Measurements from ENCODE around the gene RLN1. TPM values are rescaled to one million over a fixed set of nuclear protein-coding genes. Genes with fewer than 3 reads are reported as not detected.
"Not testable (repeated sequence)": the region's sequence is repeated elsewhere in the genome, so short reads cannot be mapped to it uniquely, and the experiment has no call there.

Gene RLN1
- not detected for total RNA-seq
- long read RNA-seq, partial matches to known transcripts: 0 of 1 reads
- long read RNA-seq, other reads (novel, unspliced or antisense): 1 of 1 reads

- H3K27me3 ChIP-seq; H3K9me3 ChIP-seq; H3K36me3 ChIP-seq; H3K27ac ChIP-seq; intact Hi-C loops (cut with DNase I); H3K4me1 ChIP-seq: not testable (repeated sequence)
- ATAC-seq (peak; percentile 100), DNase-seq (peak; percentile 61)
- peak within 1 kb of the TSS; percentile 18 for H3K4me3 ChIP-seq
Measured at GRCh38 chr9:5338992-5339981, at the start of gene RLN1. TSS of gene RLN1 (minus strand) at chr9:5339876. CDS start at chr9:5339746, 130 bp downstream.

- Histone ChIP-seq H3K9me3 (no peaks in the 10 kb centered on the region), H3K36me3 (no peaks in the 10 kb centered on the region), H3K27ac (no peak overlapping the region), H3K27me3 (no peaks in the 10 kb centered on the region), H3K4me3 (no peak overlapping the region), H3K4me1 (no peaks in the 10 kb centered on the region)
- ATAC-seq: peak; percentile 27
- intact Hi-C loops (cut with DNase I): no loop called here
- no peak for DNase-seq
- TF ChIP-seq CTCF (IDR thresholded peaks at IDR 0.05): no peak
Measured at GRCh38 chr9:5389109-5389732, 49.5 kb upstream of the RLN1 start.

- intact Hi-C loops (cut with DNase I): no loop called here
- no peak for TF ChIP-seq CTCF (IDR thresholded peaks at IDR 0.05)
- no peaks in the 10 kb centered on the region for H3K9me3 ChIP-seq
- DNase-seq (no peak), ATAC-seq (peak; percentile 77)
- H3K4me3 ChIP-seq: no peak overlapping the region
- no peaks in the 10 kb centered on the region for H3K36me3 ChIP-seq
- no peaks in the 10 kb centered on the region for H3K27me3 ChIP-seq
- no peaks in the 10 kb centered on the region for H3K4me1 ChIP-seq
- no peak overlapping the region for H3K27ac ChIP-seq
Measured at GRCh38 chr9:5388026-5388819, 48.5 kb upstream of the RLN1 start.

GRCh38 chr9:5384436-5384835, 44.8 kb upstream of the RLN1 start:
- no peaks in the 10 kb centered on the region for H3K4me1 ChIP-seq
- no peak for TF ChIP-seq CTCF (IDR thresholded peaks at IDR 0.05)
- intact Hi-C loops (cut with DNase I): no loop called here
- no peak overlapping the region for H3K4me3 ChIP-seq
- peaks cover 6% of the 10 kb centered on the region for H3K36me3 ChIP-seq
- ATAC-seq: no peak
- H3K9me3 ChIP-seq: no peaks in the 10 kb centered on the region
- H3K27ac ChIP-seq: no peak overlapping the region
- no peak for DNase-seq
- no peaks in the 10 kb centered on the region for H3K27me3 ChIP-seq

- no peak overlapping the region for H3K27ac ChIP-seq
- no peaks in the 10 kb centered on the region for H3K27me3 ChIP-seq
- ATAC-seq (no peak), DNase-seq (no peak)
- H3K9me3 ChIP-seq: no peaks in the 10 kb centered on the region
- peaks cover 6% of the 10 kb centered on the region for H3K36me3 ChIP-seq
- TF ChIP-seq CTCF (IDR thresholded peaks at IDR 0.05): no peak
- H3K4me1 ChIP-seq: no peaks in the 10 kb centered on the region
- intact Hi-C loops (cut with DNase I): no loop called here
- H3K4me3 ChIP-seq: no peak overlapping the region
Measured at GRCh38 chr9:5382479-5382878, 42.8 kb upstream of the RLN1 start.
